Embryonic facial prominence (tissue), 1 donor: ENCODE measurements around the gene ESPNL.

ENCODE experiments used
- DNase-seq: peaks from one replicate; pipeline ENCODE4 v3.0.0-alpha.2; 2016; ENCODE audit errors: extremely low spot score

Gene ESPNL

DNA sequence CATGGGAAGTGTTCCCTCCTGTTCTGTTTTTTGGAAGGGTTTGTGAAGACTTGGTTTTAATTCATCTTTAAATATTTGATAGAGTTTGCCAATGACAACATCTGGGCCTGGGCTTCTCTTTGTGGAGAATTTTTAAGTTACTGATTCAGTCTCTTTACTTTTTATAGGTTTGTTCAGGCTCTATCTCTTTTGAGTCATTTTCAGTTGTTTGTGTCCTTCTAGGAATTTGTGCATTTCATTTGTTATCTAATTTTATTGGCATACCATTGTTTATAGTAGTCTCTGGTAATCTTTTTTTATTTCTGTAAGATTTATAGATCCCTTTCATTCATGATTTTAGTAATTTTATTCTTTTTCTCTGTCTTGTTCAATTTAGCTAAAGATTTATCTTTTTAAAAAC lies 24.7 kb upstream of the ESPNL start:
- DNase-seq = no peak

DNA sequence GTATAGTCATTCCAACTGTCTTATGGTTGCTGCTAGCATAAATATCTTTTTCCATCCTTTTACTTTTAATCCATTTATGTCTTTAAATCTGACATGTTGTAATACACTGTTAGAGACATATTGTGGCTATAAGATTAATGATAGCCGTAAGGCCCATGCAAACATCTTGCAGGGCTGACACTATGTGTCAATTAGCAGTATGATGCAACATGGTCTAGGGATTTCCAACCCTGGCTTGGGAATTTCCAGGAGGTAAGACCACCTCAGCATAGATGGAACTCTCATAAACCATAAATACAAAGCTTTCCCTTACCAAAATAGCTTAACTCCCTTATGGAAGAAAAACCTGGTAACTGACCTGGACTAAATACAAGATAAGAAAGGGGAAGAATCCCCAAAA lies 22.8 kb upstream of the ESPNL start:
- no peak for DNase-seq

DNA sequence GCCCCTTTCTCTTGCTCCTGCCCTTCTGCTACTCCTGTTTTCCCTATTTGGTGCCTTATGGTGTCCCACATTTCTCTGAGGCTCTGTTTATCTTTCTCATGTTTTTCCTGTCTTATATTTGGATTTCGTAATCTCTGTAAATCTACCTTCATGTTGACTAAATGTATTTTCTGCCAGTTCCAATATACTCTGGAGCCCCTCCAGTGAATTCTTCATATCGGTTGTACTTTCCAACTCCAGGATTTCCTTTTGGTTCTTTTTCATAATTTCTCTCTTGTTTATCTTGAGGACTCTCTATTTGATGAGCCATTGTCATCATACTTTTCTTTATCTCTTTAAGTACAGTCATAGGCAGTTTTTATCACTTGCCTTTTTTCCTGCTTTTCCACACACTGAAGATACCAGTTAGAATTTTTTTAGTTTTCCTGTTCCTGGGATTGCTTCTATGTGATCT lies 20.2 kb upstream of the ESPNL start:
- no peak for DNase-seq

DNA sequence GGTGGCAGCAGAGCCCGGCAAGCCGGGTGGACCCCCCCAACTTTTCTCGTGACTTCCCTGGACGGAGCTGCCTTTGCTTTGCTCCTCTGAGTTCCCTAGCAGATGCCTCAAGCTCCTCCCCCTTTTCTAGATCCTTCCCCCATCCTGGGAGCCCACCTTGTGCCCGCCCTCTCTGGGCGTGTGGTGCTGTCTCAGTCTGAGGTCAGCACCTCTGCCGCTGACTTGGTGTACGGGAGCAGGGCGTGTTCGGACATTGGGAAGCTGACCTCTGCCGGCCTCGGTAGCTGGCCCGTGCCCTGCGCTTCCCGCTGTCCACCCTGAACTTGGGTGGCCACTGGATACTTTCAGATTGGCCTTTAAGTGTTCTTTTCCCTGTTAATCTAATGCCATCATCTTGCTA lies 19.6 kb upstream of the ESPNL start:
- no peak for DNase-seq

DNA sequence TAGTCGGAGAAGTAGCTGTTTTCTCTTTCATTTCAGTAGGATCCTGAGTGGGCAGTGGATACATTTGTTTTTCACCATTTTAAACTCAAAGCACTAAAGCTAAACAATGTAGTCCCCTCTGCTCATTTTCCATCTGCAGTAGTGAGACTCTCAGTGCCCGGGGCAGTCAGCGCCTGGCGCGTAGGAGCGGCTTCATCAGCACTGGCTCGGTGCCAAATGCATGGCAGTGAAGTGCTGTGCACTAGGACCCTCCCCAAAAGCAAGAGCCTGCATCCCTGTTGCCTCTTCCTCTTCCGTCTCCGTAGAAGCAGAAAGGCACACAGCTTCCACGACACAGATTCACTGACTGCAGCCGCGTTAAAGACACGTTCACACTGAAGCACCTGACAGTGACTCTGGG lies 19.0 kb upstream of the ESPNL start:
- no peak for DNase-seq

DNA sequence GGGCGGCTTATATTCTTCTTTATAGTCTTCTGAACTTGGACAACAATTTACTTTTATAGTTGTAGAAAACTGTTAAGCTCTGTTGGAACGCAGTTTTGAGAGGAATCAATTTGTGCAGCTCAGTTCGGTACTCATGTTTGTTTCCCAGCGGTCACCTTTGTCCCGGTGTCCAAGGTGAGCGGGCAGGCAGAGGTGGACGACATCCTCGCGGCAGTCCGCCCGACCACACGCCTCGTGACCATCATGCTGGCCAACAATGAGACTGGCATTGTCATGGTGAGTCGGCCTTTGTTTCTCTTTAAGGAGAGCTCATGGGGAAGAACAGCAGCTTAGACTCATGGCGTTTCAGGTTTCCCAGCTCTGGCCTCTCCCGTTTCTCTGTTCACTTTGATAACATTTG lies 18.6 kb upstream of the ESPNL start:
- DNase-seq = no peak

DNA sequence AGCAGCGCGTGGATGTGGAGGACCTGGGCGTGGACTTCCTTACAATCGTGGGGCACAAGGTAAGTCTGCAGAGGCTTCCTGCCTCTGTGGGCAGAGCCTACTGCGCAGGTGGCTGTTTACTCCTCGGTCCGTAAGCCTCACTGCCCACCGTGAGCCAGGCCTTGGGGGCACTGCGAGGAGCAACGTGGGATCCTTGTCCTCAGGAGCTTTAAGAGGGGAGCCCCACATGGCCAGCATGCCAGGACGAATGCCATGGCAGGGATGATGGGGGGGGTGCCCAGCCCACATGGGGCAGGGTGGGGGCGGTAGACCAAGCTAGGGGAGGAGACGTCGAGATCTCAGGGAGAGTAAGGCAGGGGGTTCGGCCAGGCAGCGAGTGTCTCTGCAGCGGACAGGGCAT lies 18.0 kb upstream of the ESPNL start:
- no peak for DNase-seq

DNA sequence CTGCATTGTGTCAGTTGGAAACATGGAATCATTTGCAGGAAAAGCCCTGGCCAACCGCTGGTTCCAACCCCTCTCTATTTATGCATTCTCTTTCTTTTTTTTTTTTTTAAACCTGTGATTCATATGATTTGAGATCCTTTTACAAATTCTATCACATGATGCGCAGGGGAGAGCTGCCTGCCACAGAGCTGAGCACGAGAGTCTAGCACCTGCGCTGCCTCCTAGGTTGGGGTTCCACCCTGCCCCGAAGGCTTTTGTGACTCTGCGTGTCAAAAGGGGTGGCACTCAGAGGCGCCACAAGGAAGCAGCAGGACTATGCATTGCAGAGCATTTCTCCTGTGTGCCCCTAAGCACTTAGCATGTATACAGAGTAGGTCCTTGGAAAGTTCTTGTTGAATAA lies 17.3 kb upstream of the ESPNL start:
- DNase-seq = no peak

DNA sequence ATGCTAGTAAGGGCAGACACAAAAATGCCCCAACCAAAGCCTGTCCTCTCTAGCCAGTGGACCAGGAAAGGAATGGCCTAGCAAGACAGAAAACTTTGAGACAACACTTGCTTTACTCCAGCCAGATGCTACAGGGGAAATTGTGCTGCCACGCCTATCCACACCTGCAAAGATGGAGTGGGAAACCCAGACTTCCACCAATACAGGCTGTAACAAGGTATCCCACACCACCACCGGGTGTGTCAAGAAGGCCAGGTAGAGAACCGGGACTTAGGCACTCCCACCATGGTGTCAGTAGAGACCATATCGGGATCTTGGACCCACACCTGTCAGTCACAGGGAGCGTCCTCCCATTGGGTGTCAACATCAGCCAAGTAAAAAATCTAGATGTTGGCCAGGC lies 16.2 kb upstream of the ESPNL start:
- no peak for DNase-seq

DNA sequence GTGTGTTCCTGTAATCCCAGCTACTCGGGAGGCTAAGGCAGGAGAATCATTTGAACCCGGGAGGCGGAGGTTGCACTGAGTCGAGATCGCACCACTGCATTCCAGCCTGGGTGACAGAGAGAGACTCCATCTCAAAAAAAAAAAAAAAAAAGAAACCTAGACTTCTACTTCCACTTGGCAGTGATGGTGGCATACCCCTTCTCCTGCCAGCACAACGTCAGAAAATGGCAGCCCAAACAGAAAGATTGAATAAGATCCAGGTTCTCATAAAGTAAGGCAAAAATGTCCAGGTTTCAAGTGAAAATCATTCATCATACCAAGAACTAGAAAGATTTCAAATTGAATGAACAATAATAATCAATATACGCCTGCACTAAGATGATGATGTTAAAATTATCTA lies 15.4 kb upstream of the ESPNL start:
- DNase-seq = no peak

DNA sequence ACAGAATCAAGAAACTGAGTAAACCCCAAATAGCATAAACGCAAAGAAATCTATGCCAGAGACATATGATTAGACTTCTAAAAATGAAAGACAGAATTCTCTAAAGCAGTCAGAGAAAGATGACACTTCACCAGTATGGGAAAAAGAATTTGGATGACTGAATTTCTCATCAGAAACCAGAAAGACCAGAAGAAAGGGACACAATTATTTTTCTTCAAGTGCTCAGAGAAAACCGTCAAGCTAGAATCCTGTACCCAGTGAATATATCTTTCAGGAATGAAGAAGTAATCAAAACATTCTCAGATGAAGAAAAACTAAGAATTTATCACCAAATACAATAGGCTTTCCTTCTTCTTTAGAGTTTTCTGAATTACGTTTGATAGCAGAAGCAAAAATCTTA lies 14.2 kb upstream of the ESPNL start:
- DNase-seq = no peak

DNA sequence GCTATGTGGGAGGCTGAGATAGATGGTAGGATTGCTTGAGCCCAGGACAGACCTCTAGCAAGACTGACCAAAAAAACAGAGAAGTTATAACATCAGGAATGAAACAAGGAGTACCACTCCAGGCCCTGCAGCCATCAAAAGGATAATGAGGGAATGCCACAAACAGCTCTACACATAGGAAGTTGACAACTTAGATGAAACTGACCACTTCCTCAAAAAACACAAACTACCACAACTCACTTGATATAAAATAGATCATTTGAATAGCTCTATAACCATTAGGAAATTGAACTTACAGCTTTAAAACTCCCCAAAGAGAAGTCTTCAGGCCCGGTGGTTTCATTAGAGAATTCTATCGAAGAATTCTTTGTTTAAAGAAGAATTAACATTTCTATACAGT lies 12.9 kb upstream of the ESPNL start:
- no peak for DNase-seq

DNA sequence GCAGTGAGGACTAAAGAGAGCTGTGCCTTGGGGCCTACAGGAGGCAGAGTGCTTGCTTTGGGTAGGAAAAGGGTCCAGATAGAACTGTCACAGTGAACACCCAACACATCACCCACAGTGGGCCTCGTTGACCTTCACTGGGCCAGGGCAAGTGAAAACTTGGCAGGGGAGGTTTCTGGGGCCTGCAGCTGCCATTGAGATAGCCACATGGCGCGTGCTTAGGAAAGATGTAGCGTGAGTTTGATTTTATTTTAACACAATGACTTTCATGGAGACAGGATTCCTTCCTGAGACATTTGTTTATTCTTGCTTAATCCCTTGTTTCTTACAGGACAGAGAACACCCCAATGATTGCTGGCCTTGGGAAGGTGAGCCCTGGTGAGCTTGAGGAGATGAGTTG lies 9.3 kb upstream of the ESPNL start:
- DNase-seq = no peak

DNA sequence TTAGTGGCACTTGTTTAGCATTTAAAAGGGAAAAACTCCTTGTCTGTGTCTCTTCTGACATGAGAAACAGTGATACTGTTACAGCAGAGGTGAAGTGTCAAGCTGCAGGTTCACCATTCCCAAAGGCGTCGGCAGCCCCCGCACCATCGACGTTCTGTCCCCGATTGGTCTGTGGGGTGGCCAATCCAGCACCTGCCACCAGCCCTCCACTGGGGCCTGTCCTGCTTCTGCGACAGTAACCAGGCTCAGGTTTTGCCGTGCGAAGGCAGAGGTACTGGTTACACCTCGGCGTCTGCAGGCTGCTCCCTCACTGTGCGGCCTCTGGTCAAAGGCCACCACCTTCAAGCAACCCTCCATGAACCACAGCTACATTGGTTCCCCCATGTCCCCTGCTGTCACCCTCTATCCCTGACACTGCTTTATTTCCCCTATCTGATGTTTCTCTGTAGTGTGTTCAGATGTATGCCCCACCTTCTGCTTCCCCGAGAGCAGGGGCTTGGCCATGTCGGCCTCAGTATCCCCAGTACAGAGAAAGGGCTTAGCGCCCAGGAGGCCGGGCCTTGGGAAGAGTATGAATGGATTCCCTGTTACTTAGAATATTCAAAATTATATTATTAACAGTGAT lies 8.6 kb upstream of the ESPNL start:
- no peak for DNase-seq

DNA sequence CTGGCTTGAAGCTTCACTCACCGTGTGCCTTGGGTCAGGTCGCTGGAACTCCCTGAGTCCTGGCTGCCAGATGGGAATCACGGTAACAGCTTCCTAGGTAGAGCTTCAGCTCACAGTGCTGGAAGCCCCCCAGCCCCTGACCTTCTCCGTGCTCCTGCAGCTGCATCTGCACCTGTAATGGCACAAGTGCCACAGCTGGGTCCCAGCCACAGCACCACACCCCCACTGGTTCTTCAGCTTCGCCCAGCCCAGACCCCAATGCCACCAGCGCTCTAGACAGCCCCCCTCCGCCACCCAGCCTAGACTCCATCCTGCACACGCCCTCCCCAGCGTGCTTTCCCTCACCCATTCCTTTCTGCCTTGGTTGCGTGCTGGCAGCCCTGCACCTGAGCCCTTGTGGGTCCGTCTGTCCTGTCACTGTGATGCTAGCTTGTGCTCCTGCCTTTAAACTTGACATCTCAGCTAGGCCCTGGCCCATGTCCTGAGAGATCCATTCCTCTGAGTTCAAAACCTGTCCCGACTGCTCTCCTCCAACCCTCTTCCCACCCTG lies 7.6 kb upstream of the ESPNL start:
- no peak for DNase-seq

DNA sequence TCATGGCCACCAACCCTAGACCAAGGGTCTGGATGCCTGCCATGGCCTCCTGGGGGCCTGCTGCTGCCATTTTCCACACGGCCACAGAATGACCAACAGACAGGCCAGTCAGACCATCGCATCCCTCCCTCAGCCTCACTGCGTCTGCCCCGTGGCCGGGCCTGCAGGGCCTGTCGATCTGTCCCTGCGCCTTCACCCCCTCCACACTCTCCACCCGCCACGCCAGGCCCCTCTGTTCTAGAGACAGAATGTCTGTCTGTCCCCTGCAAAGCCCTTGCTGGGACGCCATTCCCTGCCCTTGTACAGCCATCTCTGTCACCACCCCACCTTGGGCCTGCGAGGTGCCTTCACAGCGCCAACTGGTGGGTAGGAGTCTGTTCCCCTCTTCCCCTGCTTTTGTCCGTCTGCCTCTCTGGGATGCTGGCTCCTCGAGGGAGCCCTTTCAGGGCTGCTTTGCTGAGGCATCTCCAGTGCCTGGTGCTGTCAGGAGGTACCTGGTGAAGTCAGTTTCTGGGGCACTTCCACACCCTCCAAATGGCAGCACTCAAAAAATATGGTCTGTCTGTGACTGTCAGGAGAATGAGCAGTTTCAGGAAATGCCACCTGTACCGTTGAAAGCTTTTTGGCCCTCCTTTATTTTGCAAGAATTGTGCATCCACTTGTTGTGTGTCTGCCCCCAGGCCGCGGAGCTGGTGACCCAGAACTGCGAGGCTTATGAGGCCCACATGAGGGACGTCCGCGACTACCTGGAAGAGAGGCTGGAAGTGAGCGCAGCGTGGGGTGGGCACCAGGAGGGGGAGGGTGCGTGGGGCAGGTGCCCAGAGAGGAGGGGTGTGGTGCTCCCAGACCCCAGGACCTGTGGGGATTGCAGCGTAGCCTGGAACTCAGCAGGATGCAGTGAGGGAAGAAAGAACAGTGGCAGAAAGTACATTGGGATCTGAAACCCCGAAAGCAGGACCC lies 6.7 kb upstream of the ESPNL start:
- DNase-seq = no peak

DNA sequence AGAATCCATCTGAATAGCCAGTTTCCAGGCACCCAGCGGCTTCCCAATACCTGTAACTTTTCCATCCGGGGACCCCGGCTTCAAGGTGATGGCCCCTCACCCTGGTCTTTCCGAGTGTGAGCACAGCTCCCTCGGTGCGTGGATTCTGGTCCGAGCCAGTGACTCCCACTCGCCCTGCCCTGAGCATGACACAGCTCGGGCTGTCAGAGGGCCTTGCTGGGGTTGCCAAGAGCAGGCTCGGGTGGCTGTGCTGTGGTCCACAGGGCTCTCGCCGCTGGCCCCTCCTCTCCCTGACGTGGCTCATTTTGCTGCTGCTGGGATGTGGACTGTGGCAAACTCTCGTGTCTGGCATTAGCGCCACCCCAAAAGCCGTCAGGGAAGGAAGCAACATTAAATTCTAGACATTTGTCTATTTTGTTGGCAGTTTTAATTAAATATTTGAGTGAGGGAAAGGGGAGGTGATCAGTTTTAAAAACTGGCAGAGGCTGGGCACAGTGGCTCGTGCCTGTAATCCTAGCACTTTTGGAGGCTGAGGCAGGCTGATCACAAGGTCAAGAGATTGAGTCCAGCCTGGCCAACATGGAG lies 5.6 kb upstream of the ESPNL start:
- DNase-seq = no peak

DNA sequence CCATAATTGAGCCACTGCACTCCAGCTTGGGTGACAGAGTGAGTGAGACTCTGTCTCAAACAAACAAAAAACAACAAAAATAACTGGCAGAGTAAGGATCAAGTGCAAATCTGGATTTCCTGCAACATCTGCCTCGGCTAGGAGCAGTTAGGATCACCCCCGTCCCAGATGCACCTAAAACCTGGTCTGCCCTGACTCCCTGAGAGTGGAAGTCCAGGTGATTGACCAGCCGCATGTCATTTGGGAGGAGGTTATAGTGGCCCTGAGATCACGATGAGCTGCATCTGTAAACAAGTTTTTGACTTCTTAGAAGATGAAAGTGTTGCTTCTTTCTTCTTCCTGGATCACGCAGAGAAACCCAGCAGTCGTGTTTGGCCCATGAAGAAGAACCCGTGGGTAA lies 5.0 kb upstream of the ESPNL start:
- no peak for DNase-seq

DNA sequence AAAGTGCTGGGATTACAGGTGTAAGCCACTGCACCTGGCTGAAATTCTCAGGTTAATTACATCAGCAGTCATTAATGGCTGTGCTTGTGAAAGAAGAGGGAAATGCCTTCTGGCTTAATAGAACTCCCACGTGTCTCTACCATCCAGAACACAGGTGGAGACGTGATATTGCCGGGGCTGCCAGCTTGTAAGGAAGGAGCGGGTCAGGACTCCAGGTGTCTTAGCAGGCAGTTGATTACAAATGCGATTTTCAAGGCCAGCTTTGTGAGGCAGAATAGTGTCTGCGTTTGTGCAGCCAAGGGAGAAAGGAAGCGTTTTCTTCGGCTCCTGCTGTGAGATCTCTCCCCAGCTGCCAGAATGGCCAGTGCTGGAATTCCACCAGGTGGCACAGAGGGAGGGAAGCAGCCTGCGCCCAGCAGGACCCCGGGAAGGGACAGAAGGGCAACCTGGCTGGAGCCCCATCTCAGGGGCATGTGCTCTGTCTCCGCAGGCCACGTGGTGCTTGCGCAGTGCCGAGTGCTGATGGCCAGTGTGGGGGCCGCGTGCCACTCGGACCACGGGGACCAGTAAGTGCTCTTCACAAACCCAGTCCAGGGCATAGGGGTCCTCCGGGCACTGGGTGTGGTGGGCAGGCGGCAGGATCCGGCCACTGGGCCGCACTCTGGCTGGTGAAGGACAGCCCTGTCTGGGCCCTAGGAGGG lies 3.7 kb upstream of the ESPNL start:
- DNase-seq = no peak

DNA sequence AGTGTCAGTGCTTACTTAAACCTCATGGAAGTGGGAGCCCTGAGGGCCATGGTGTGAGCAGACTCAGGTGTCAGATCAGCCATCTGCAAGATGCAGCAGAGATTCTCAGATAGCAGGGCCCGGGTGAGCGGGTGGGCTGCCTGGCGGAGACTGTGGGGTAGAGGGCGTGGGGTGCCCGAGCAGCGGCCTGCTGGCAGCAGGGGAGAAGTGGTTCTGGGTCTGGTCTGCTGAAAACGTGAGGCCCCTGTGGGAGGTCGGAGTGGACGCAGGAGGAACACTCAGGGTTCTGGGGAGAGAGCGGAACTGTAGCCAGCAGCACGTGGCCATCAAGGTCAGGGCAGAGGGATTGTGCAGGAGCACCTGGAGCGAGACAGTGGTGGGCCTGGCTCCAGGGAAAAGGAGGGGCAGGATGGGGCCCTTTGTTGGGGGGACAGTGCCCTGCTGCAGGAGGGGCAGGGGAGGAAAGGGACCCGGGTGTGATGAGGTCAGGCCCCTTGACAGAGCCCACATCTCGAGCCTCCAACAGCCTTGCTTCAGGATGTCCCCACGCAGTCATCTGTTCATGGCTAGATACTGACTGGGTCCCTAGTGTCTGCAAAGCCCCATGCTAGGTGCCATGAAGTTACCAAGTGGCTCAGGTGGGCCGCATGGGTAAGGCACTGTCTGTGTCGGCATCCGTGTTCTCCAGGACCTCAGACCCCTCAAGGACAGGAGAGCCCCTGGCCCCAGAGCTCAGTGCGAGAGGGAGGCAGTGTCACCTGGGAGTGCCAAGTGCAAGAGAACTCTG lies 2.7 kb upstream of the ESPNL start:
- DNase-seq = no peak
